Measurements from ENCODE around the gene GSTM2. TPM values are rescaled to one million over a fixed set of nuclear protein-coding genes. Genes with fewer than 3 reads are reported as not detected.

The GSTM2 gene
- total RNA-seq, 4 donors from 2014 or later: 37.1 to 73.6 (median 62.3) TPM

DNA sequence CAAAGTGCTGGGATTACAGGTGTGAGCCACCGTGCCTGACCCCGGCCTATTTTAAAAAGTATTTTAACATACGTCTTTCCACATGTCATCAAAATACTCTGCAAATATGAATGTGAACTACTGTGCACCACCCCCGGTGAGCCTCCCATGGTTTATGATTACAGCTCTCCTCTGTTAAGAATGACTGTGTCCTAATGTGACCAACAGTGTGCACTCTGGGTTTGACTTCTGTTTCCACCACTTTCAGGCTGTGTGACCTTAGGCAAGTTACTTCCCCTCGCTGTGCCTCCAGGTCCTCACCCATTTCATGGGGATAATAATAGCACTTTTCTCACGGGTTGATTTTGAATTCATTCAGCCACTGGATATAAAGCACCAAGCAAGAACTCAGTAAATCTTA, 33.6 kb upstream of the GSTM2 start:
- no peak for DNase-seq
- 86 to 90% methylated on average over 6 of the region's 6 CpGs for WGBS, 2 donors
- Histone ChIP-seq H3K36me3 (peaks cover 9 to 13% of the 10 kb centered on the region in 2 donors), H3K27me3 (no peaks in the 10 kb centered on the region), H3K9me3 (no peaks in the 10 kb centered on the region), H3K4me1 (no peaks in the 10 kb centered on the region), H3K27ac (no peak overlapping the region), H3K4me3 (replicated peaks in 1 of 3) (no peak overlapping the region)
- intact Hi-C loops (cut with DNase I): loop anchor here (5.0 to 10.0 kb wide), 2 partner anchors 87 to 559 kb away; partner anchors contain the start of genes GNAI3 and TAF13
- TF ChIP-seq POLR2A (IDR thresholded peaks at IDR 0.05): no peak
- TF ChIP-seq, protein P1, sequence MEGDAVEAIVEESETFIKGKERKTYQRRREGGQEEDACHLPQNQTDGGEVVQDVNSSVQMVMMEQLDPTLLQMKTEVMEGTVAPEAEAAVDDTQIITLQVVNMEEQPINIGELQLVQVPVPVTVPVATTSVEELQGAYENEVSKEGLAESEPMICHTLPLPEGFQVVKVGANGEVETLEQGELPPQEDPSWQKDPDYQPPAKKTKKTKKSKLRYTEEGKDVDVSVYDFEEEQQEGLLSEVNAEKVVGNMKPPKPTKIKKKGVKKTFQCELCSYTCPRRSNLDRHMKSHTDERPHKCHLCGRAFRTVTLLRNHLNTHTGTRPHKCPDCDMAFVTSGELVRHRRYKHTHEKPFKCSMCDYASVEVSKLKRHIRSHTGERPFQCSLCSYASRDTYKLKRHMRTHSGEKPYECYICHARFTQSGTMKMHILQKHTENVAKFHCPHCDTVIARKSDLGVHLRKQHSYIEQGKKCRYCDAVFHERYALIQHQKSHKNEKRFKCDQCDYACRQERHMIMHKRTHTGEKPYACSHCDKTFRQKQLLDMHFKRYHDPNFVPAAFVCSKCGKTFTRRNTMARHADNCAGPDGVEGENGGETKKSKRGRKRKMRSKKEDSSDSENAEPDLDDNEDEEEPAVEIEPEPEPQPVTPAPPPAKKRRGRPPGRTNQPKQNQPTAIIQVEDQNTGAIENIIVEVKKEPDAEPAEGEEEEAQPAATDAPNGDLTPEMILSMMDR (IDR thresholded peaks at IDR 0.05): no peak

DNA sequence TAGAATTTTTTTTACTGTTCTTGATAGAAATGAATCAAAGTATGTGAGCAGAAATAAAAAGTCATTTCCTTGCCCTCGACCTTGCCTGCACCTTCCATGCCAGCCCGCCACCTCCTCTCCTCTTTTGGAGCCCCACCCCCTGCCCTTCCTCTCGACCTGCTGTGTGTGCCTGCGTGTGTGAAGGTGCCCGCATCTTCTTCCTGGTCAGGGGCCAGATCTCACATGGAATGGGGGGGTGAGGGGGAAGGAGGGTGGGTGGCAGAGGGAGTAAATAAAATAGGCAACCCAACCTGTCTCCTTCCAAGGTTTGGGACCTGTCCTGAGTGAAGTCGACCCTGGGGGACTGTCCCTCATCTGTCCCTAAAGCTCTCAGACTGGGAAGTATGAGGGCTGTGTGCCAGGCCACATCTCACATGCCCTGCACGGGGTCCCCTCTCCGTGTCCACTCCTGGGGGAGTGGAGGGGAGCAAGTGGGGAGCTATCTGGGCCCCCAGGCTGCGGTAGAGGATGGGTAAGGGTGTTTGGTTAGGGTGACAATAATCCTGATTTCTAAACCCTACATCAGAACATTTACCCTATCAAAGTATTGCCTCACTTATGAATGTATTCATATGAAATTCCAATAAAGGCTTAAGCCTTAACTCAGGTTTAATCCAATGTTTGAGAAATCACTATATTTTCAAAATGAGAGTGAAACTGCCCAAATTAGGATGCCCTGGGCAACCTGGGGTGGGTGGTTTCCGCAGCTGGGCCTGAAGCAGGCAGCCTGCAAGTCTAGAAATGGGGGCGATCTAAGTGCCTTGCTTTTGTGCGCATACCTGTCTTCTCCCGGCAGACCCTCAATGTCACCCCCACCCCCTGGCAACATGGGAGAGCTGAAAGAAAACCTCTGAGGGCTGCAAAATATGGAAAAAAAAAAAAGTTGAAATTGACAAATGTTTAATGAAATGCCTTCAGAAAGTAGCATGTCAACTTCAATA, 32.8 kb upstream of the GSTM2 start:
- Histone ChIP-seq H3K27me3 (no peaks in the 10 kb centered on the region), H3K27ac (no peak overlapping the region), H3K4me3 (replicated peaks in 1 of 3) (no peak overlapping the region), H3K36me3 (peaks cover 5 to 10% of the 10 kb centered on the region in 2 donors), H3K4me1 (no peaks in the 10 kb centered on the region), H3K9me3 (no peaks in the 10 kb centered on the region)
- no peak for TF ChIP-seq POLR2A (IDR thresholded peaks at IDR 0.05)
- TF ChIP-seq, protein P1 (IDR thresholded peaks at IDR 0.05): no peak
- DNase-seq: no peak
- 58 to 67% methylated on average over 13 of the region's 13 CpGs for WGBS, 2 donors
- intact Hi-C loops (cut with DNase I): loop anchor here (5.0 to 10.0 kb wide), 2 partner anchors 88 to 560 kb away; partner anchors contain the start of genes GNAI3 and TAF13

DNA sequence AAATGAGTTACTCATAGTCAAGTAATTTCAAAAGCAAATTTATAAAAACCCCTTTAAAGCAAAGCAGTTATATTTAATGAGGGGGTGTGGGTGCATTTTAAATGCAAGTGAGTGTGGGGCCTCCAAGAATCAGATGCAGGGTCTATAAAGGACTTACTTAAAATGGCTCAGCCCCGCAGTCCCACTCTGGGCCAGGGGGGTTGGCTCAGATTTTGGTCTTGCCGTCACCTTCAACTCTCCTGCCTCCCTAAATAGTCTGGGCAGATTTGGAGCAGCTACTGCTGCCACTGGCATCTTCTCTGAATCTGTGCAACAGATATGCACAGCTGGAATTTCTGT, 32.0 kb upstream of the GSTM2 start:
- no peaks in the 10 kb centered on the region for H3K27me3 ChIP-seq
- no peak for DNase-seq
- peaks cover 4 to 10% of the 10 kb centered on the region in 2 donors for H3K36me3 ChIP-seq
- intact Hi-C loops (cut with DNase I): loop anchor here (10.0 kb wide), 1 partner anchor 561 kb away; the partner anchor contains the start of gene TAF13
- H3K9me3 ChIP-seq: no peaks in the 10 kb centered on the region
- H3K4me3 ChIP-seq (replicated peaks in 1 of 3): no peak overlapping the region
- no peaks in the 10 kb centered on the region for H3K4me1 ChIP-seq
- TF ChIP-seq, protein P1 (IDR thresholded peaks at IDR 0.05): no peak
- WGBS, 2 donors: 88 to 95% methylated on average over 2 of the region's 2 CpGs
- no peak overlapping the region for H3K27ac ChIP-seq

DNA sequence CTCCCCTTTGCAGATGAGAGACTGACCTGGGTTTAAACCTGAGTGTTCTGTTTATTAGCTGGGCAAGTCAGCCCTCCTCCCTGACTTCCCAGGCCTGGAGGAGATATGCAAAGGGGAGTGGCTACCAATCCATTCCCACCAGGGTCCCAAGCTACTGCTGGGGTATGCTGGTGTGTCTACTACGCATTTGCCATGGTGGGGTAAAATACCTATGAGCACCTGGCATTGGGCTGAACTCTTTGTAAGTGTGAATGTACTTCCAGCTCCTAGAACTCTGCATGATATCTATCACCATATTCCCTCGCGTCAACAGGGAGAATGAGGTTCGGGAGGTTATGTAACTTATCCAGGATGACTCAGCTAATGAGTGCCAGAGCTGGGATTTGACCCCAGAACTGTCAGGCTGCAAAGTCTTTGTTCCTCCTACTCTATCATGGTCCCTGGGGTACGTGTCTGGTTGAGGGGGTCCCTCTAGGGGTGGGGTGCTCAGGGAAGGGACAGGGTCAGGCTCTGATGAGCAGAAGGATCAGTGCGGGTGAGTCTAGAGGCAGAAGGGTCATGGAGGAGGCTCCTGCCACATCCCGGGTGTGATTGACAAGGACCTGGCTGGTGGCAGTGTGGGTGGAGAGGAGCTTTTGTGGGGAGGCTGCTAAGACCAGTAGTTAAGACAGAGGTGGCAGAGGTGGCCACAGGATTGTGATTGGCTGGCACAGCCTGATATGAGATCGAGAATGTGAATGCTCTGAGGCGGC, 31.5 kb upstream of the GSTM2 start:
- no peak for DNase-seq
- 58 to 75% methylated on average over 5 to 9 of the region's 9 CpGs for WGBS, 2 donors
- intact Hi-C loops (cut with DNase I): loop anchor here (10.0 kb wide), 1 partner anchor 562 kb away; the partner anchor contains the start of gene TAF13
- Histone ChIP-seq H3K4me1 (no peaks in the 10 kb centered on the region), H3K27me3 (no peaks in the 10 kb centered on the region), H3K36me3 (peaks cover 0 to 4% of the 10 kb centered on the region in 2 donors), H3K27ac (no peak overlapping the region), H3K4me3 (replicated peaks in 1 of 3) (no peak overlapping the region), H3K9me3 (no peaks in the 10 kb centered on the region)
- TF ChIP-seq, protein P1 (IDR thresholded peaks at IDR 0.05): no peak
- TF ChIP-seq POLR2A (IDR thresholded peaks at IDR 0.05): no peak
